Measurements from ENCODE around the gene NRN1.

Gene NRN1, protein sequence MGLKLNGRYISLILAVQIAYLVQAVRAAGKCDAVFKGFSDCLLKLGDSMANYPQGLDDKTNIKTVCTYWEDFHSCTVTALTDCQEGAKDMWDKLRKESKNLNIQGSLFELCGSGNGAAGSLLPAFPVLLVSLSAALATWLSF

GRCh38 chr6:6006428-6007365 lies at the start of gene NRN1:
Gene NRN1 (minus strand): TSS chr6:6006925. CDS start chr6:6006749, 176 bp downstream.
- H3K4me3 ChIP-seq (ENCODE audit: low read depth, low read length) = peak within 1 kb of the TSS; percentile 50

DNA sequence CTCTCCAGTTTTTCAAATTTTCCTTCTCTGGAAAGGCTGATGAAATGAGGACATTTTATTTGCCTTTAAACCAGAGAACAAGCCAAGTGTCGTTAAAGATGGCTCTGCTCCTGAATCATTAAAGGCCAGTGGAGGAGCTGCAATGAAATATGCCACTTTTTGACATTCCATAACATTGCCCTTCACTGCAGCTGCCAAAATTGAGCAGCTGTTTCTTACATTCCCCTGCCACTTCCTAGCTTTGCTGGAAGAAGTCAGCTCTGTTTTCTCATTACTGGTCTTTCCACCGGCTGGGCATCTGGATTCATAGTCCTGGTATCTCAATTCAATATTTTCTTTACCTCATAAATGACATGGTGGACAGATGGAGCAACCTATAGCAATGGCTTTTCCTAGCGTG lies 45.5 kb upstream of the NRN1 start:
- no peak for DNase-seq
- Histone ChIP-seq H3K27ac (no peak overlapping the region), H3K27me3 (replicated peaks) (no peaks in the 10 kb centered on the region), H3K4me3 (ENCODE audit: low read depth, low read length) (no peak overlapping the region), H3K36me3 (replicated peaks) (no peaks in the 10 kb centered on the region)
- no peak for TF ChIP-seq CTCF (IDR thresholded peaks at IDR 0.05; ENCODE audit: low read depth, low read length, missing control alignments)
- in situ Hi-C loops (cut with HindIII; ENCODE audit: low pct_ligation_motif_present, low sequenced_read_pairs) = no loop called here

More at GRCh38 chr6:6006428-6007365, at the start of gene NRN1:
- no peaks in the 10 kb centered on the region for H3K36me3 ChIP-seq (replicated peaks)
- no peak within 1 kb of the TSS for H3K27ac ChIP-seq
- TF ChIP-seq CTCF (IDR thresholded peaks at IDR 0.05; ENCODE audit: low read depth, low read length, missing control alignments) = no peak
- peak; percentile 43 for DNase-seq
- peaks cover 2% of the 10 kb centered on the region for H3K27me3 ChIP-seq (replicated peaks)
- in situ Hi-C loops (cut with HindIII; ENCODE audit: low pct_ligation_motif_present, low sequenced_read_pairs) = no loop called here

DNA sequence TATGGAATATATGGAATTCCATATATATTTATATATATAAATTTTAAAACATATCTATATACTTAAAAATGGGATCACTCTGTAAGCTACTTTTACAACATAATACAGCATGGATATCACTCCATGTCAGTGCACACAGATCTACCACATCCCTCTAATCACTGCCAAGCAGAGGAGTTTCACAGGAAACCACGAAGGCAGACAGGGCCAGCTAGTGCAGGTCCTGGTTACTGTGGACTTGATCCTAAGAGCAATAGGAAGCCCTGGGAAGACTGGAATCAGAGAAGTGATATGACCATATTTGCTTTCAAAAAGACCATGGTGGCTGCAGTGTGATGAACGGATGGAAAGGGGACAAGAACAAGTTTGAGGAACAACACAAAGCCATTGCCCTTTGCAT lies 40.0 kb upstream of the NRN1 start:
- Histone ChIP-seq H3K27ac (no peak overlapping the region), H3K27me3 (replicated peaks) (no peaks in the 10 kb centered on the region), H3K36me3 (replicated peaks) (no peaks in the 10 kb centered on the region), H3K4me3 (ENCODE audit: low read depth, low read length) (no peak overlapping the region)
- TF ChIP-seq CTCF (IDR thresholded peaks at IDR 0.05; ENCODE audit: low read depth, low read length, missing control alignments) = no peak
- no peak for DNase-seq
- in situ Hi-C loops (cut with HindIII; ENCODE audit: low pct_ligation_motif_present, low sequenced_read_pairs) = no loop called here

DNA sequence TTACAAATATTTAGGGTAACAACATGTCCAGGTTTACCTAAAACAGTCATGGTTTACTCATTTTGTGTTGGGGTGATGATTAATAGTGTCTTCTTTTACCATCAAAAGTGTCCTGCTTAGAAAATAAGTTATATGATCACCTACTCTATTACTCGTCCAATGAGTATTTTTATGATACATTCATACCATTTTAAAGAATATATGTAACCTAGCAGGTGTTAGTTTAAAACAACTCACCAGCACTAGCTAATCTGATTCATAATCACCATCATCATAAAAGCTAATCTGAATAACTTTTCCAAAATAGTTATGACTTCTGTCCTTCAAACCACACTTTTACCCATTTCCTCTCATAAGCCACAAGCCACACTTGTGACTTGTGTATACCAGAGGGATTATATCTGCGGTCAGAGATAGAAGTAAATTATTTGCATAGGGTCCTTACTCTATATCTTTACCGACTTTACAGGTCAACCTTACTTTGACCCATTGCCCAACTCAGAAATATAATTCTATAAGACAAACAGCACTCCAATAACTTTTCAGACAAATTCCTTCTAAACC lies 33.3 kb upstream of the NRN1 start:
- Histone ChIP-seq H3K36me3 (replicated peaks) (no peaks in the 10 kb centered on the region), H3K27ac (no peak overlapping the region), H3K4me3 (ENCODE audit: low read depth, low read length) (no peak overlapping the region), H3K27me3 (replicated peaks) (no peaks in the 10 kb centered on the region)
- in situ Hi-C loops (cut with HindIII; ENCODE audit: low pct_ligation_motif_present, low sequenced_read_pairs) = no loop called here
- DNase-seq = no peak
- TF ChIP-seq CTCF (IDR thresholded peaks at IDR 0.05; ENCODE audit: low read depth, low read length, missing control alignments) = no peak

DNA sequence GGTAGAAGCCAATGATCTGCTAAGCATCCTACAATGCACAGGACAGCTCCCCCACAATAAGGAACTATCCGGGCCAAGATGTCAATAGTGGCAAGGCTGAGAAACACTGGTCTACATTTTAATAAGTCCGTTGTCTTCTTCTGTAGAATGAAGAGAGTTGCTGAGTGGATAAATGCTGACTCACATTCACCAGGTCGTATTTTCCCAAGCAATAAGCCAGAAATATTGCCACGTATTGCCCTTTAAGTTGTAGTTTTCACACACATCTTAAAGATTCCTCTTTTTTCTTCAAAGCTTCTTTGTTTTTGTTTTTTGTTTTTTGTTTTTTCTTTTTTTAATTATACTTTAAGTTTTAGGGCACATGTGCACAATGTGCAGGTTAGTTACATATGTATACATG lies 30.5 kb upstream of the NRN1 start:
- DNase-seq = no peak
- no peaks in the 10 kb centered on the region for H3K36me3 ChIP-seq (replicated peaks)
- no peak overlapping the region for H3K4me3 ChIP-seq (ENCODE audit: low read depth, low read length)
- in situ Hi-C loops (cut with HindIII; ENCODE audit: low pct_ligation_motif_present, low sequenced_read_pairs) = no loop called here
- no peak overlapping the region for H3K27ac ChIP-seq
- TF ChIP-seq CTCF (IDR thresholded peaks at IDR 0.05; ENCODE audit: low read depth, low read length, missing control alignments) = no peak
- no peaks in the 10 kb centered on the region for H3K27me3 ChIP-seq (replicated peaks)

All from brain microvascular endothelial cell (primary cell).